Activated CD8-positive, alpha-beta memory T cell treated with anti-CD3 and anti-CD28 coated beads, Interleukin-2, amount 50 U/mL, for 24 hours (primary cell): ENCODE measurements around the gene NATD1.

ENCODE experiments used
- DNase-seq: peaks from one replicate; pipeline ENCODE4 v3.0.0-alpha.2; 2020; ENCODE audit errors: extremely low read depth

NATD1 gene

GRCh38 chr17:21214777-21215541 is 38.3 kb downstream of the NATD1 start:
- no peak for DNase-seq

GRCh38 chr17:21214015-21214776 is 39.0 kb downstream of the NATD1 start, which contains the start of gene TMEM11:
Gene TMEM11 (minus strand): TSS chr17:21214161. CDS start chr17:21214152, 9 bp downstream.
- DNase-seq: peak; percentile 81

GRCh38 chr17:21213638-21214014 is 39.6 kb downstream of the NATD1 start:
- DNase-seq: no peak

- DNase-seq: no peak
These were observed 40.2 kb downstream of the NATD1 start for GRCh38 chr17:21212826-21213637.

- DNase-seq: no peak
These were observed 41.3 kb downstream of the NATD1 start for GRCh38 chr17:21211825-21212479.

GRCh38 chr17:21210411-21211076 is 42.7 kb downstream of the NATD1 start:
- no peak for DNase-seq

GRCh38 chr17:21209511-21210175 is 43.6 kb downstream of the NATD1 start:
- DNase-seq: no peak

- no peak for DNase-seq
These were observed 44.9 kb downstream of the NATD1 start for GRCh38 chr17:21208352-21208751.

GRCh38 chr17:21204935-21205334 is 48.3 kb downstream of the NATD1 start:
- DNase-seq: no peak

- DNase-seq: no peak
These were observed 50.7 kb downstream of the NATD1 start for GRCh38 chr17:21202512-21202911.

- DNase-seq: no peak
These were observed 51.3 kb downstream of the NATD1 start for GRCh38 chr17:21201874-21202273.

- no peak for DNase-seq
These were observed 52.0 kb downstream of the NATD1 start for GRCh38 chr17:21201298-21201595.

- DNase-seq: no peak
These were observed 52.5 kb downstream of the NATD1 start for GRCh38 chr17:21200590-21201297.

GRCh38 chr17:21199856-21200255 is 53.4 kb downstream of the NATD1 start:
- DNase-seq: no peak

GRCh38 chr17:21199311-21199710 is 53.9 kb downstream of the NATD1 start:
- no peak for DNase-seq

GRCh38 chr17:21198411-21198810 is 54.8 kb downstream of the NATD1 start:
- no peak for DNase-seq

GRCh38 chr17:21196126-21196525 is 57.1 kb downstream of the NATD1 start:
- no peak for DNase-seq

GRCh38 chr17:21194703-21195102 is 58.5 kb downstream of the NATD1 start:
- no peak for DNase-seq

- no peak for DNase-seq
These were observed 59.0 kb downstream of the NATD1 start for GRCh38 chr17:21194226-21194625.

- DNase-seq: no peak
These were observed 60.2 kb downstream of the NATD1 start for GRCh38 chr17:21193031-21193430.
